ENCODE measurements around the gene RBM26.

RBM26 gene

GRCh38 chr13:79423801-79424642, 18.0 kb upstream of the RBM26 start:
- peak; percentile 65 for DNase-seq (ENCODE audit: low read depth)

GRCh38 chr13:79423340-79423739, 17.3 kb upstream of the RBM26 start:
- no peak for DNase-seq (ENCODE audit: low read depth)

- DNase-seq (ENCODE audit: low read depth): no peak
These were observed 13.3 kb upstream of the RBM26 start for GRCh38 chr13:79419365-79419764.

GRCh38 chr13:79417741-79418140, 11.7 kb upstream of the RBM26 start:
- peak; percentile 9 for DNase-seq (ENCODE audit: low read depth)

- no peak for DNase-seq (ENCODE audit: low read depth)
These were observed 7.5 kb upstream of the RBM26 start for GRCh38 chr13:79413521-79413920.

- DNase-seq (ENCODE audit: low read depth): no peak
These were observed 3.8 kb upstream of the RBM26 start for GRCh38 chr13:79409828-79410227.

GRCh38 chr13:79407349-79407979, 1.4 kb upstream of the RBM26 start:
- no peak for DNase-seq (ENCODE audit: low read depth)

- DNase-seq (ENCODE audit: low read depth): no peak
These were observed 498 bp upstream of the RBM26 start for GRCh38 chr13:79406597-79406908.

GRCh38 chr13:79405501-79405830, 589 bp downstream of the RBM26 start:
- DNase-seq (ENCODE audit: low read depth): peak; percentile 23

- no peak for DNase-seq (ENCODE audit: low read depth)
These were observed 1.1 kb downstream of the RBM26 start for GRCh38 chr13:79404985-79405384.

GRCh38 chr13:79404361-79404760, 1.7 kb downstream of the RBM26 start:
- no peak for DNase-seq (ENCODE audit: low read depth)

- DNase-seq (ENCODE audit: low read depth): no peak
These were observed 2.9 kb downstream of the RBM26 start for GRCh38 chr13:79403113-79403512.

GRCh38 chr13:79402679-79403078, 3.4 kb downstream of the RBM26 start:
- no peak for DNase-seq (ENCODE audit: low read depth)

- peak; percentile 28 for DNase-seq (ENCODE audit: low read depth)
These were observed 3.9 kb downstream of the RBM26 start for GRCh38 chr13:79402074-79402635.

GRCh38 chr13:79401259-79402070, 4.6 kb downstream of the RBM26 start:
- DNase-seq (ENCODE audit: low read depth): no peak

- peak; percentile 58 for DNase-seq (ENCODE audit: low read depth)
These were observed 7.1 kb downstream of the RBM26 start for GRCh38 chr13:79398915-79399314.

- DNase-seq (ENCODE audit: low read depth): no peak
These were observed 7.9 kb downstream of the RBM26 start for GRCh38 chr13:79398127-79398526.

- no peak for DNase-seq (ENCODE audit: low read depth)
These were observed 10.2 kb downstream of the RBM26 start for GRCh38 chr13:79395881-79396280.

- DNase-seq (ENCODE audit: low read depth): peak; percentile 58
These were observed 12.3 kb downstream of the RBM26 start for GRCh38 chr13:79393564-79394249.

- DNase-seq (ENCODE audit: low read depth): peak; percentile 67
These were observed 13.0 kb downstream of the RBM26 start for GRCh38 chr13:79392882-79393563.

GRCh38 chr13:79389026-79389425, 17.0 kb downstream of the RBM26 start:
- no peak for DNase-seq (ENCODE audit: low read depth)

- DNase-seq (ENCODE audit: low read depth): no peak
These were observed 18.2 kb downstream of the RBM26 start for GRCh38 chr13:79387853-79388252.
